Adrenal gland (tissue), 5 donors: Measurements from ENCODE around the gene CD70.

Experiments used
- POLR2A ChIP-seq, 2 donors: fragments of 450-650 bp; IDR thresholded peaks; one replicate each; pipeline ENCODE4 v1.6.1; 2017; ENCODE audit warnings: antibody characterized with exemption in 2 of 2, mild to moderate bottlenecking in 2 of 2, moderate library complexity in 1 of 2
- TF ChIP-seq, protein P1 (sequence below), 6 experiments: fragments of 450-650 bp in 4 of 6; fragments of 200-600 bp in 2 of 6; sonication (generic) in 1 of 6; IDR thresholded peaks; 1 replicate in 5 of 6; 2 replicates in 1 of 6; pipeline versions ENCODE4 v1.5.1 to v1.8.0; 2016 to 2021; ENCODE audit warnings: antibody characterized with exemption in 6 of 6, mild to moderate bottlenecking in 2 of 6, moderate library complexity in 1 of 6
- donor health status: DM: no; HTN: no; CAD: no.

DNA sequence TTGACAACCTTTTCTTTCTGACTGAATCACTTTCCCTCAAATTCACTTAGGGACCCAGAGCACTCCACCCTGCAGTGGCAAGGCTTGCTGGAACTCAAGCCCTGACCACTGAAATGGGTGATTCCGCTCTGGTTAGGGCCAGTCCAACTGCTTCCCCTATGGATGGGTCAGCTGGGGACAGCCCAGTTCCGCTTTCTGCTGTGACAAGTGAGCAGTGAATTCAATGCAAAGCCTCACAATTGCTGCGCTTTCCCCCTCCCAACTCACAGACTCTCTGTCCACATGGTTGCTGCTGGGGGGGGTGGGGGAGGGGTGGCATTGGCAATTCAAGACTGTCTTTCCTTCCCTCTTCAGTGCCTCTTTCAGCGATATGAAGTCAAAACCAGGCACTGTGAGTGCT, 18.7 kb downstream of the CD70 start:
- TF ChIP-seq, protein P1, sequence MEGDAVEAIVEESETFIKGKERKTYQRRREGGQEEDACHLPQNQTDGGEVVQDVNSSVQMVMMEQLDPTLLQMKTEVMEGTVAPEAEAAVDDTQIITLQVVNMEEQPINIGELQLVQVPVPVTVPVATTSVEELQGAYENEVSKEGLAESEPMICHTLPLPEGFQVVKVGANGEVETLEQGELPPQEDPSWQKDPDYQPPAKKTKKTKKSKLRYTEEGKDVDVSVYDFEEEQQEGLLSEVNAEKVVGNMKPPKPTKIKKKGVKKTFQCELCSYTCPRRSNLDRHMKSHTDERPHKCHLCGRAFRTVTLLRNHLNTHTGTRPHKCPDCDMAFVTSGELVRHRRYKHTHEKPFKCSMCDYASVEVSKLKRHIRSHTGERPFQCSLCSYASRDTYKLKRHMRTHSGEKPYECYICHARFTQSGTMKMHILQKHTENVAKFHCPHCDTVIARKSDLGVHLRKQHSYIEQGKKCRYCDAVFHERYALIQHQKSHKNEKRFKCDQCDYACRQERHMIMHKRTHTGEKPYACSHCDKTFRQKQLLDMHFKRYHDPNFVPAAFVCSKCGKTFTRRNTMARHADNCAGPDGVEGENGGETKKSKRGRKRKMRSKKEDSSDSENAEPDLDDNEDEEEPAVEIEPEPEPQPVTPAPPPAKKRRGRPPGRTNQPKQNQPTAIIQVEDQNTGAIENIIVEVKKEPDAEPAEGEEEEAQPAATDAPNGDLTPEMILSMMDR (IDR thresholded peaks at IDR 0.05): no peak
- TF ChIP-seq POLR2A (IDR thresholded peaks at IDR 0.05): no peak
